K562 (cell line): ENCODE measurements around the gene NRM. TPM values are rescaled to one million over a fixed set of nuclear protein-coding genes. Genes with fewer than 3 reads are reported as not detected.

Source experiments
- BRF2 ChIP-seq: IDR thresholded peaks from 3 replicates; pipeline ENCODE4 v1.6.1; 2011; ENCODE audit warnings: borderline replicate concordance, mild to moderate bottlenecking; ENCODE audit not compliant: insufficient read length, insufficient read depth
- CEBPG ChIP-seq, 3 experiments: fragments of 200-800 bp in 1 of 3; sonication (Bioruptor generic) in 1 of 3; sonication (generic) in 1 of 3; formaldehyde crosslinking in 1 of 3; IDR thresholded peaks in 2 of 3; conservative IDR thresholded peaks in 1 of 3; 2 replicates each; pipeline versions ENCODE4 v1.6.1 to v1.8.0; 2016 to 2022; ENCODE audit warnings: missing compliant biosample characterization in 2 of 3, missing genetic modification characterization in 2 of 3, mild to moderate bottlenecking in 1 of 3, missing genetic modification reagents in 1 of 3
- GABPA ChIP-seq: fragments of 200-800 bp; sonication (Bioruptor generic); conservative IDR thresholded peaks from 2 replicates; pipeline ENCODE4 v1.6.1; 2016; ENCODE audit warnings: low read depth, missing genetic modification characterization, missing compliant biosample characterization
- GATAD2A ChIP-seq: fragments of 450-650 bp; IDR thresholded peaks from 2 replicates; pipeline ENCODE4 v1.6.1; 2017
- HMGXB4 ChIP-seq: sonication (generic); formaldehyde crosslinking; IDR thresholded peaks from 2 replicates; pipeline ENCODE4 v1.8.1; 2023; ENCODE audit warnings: mild to moderate bottlenecking, missing genetic modification reagents
- ILF3 ChIP-seq: fragments of 450-650 bp; IDR thresholded peaks from 2 replicates; pipeline ENCODE4 v1.6.1; 2018; ENCODE audit warnings: antibody characterized with exemption, mild to moderate bottlenecking, moderate library complexity, borderline replicate concordance
- JUNB ChIP-seq: fragments of 450-650 bp; formaldehyde crosslinking; conservative IDR thresholded peaks from 2 replicates; pipeline ENCODE4 v1.4.0; 2020; ENCODE audit warnings: mild to moderate bottlenecking
- MEF2D ChIP-seq: conservative IDR thresholded peaks from 2 replicates; pipeline ENCODE4 v1.6.1; 2016; ENCODE audit warnings: low read depth, missing genetic modification characterization, missing compliant biosample characterization
- NEUROD1 ChIP-seq: fragments of 150-350 bp; IDR thresholded peaks from 2 replicates; pipeline ENCODE4 v1.6.1; 2014; ENCODE audit warnings: borderline replicate concordance, low read length, low read depth; ENCODE audit not compliant: partially characterized antibody
- NFE2L1 ChIP-seq: fragments of 450-650 bp; IDR thresholded peaks from 2 replicates; pipeline ENCODE4 v1.6.1; 2016; ENCODE audit warnings: missing genetic modification characterization, low read depth, mild to moderate bottlenecking, missing compliant biosample characterization, moderate library complexity, borderline replicate concordance
- SAFB ChIP-seq: fragments of 200-400 bp; formaldehyde crosslinking; IDR thresholded peaks from 2 replicates; pipeline ENCODE4 v1.6.1; 2017; ENCODE audit warnings: low read depth, low read length, borderline replicate concordance
- SMARCA5 ChIP-seq: fragments of 450-650 bp; IDR thresholded peaks from 2 replicates; pipeline ENCODE4 v1.6.1; 2016
- SP2 ChIP-seq: IDR thresholded peaks from 2 replicates; pipeline ENCODE4 v1.6.1; 2011; ENCODE audit warnings: mild to moderate bottlenecking, low read depth, low read length, moderate library complexity; ENCODE audit not compliant: poor library complexity, severe bottlenecking; ENCODE audit errors: extremely low read depth
- TCF3 ChIP-seq: sonication (generic); formaldehyde crosslinking; IDR thresholded peaks from 2 replicates; pipeline ENCODE4 v1.4.0; 2020; ENCODE audit warnings: mild to moderate bottlenecking, missing genetic modification reagents
- ZBTB33 ChIP-seq: sonication (generic); formaldehyde crosslinking; IDR thresholded peaks from 2 replicates; pipeline ENCODE4 v1.8.1; 2023; ENCODE audit warnings: mild to moderate bottlenecking, missing genetic modification reagents
- ZNF347 ChIP-seq: fragments of 450-650 bp; formaldehyde crosslinking; IDR thresholded peaks from 2 replicates; pipeline ENCODE4 v1.4.0; 2020; ENCODE audit warnings: low read depth, mild to moderate bottlenecking, moderate library complexity
- ZNF436 ChIP-seq: fragments of 250-450, 450-650 bp; sonication (Bioruptor Pico); formaldehyde crosslinking; IDR thresholded peaks from 2 replicates; pipeline ENCODE4 v1.7.0; 2020; ENCODE audit warnings: mild to moderate bottlenecking
- ZNF764 ChIP-seq: fragments of 250-450 bp; sonication (Bioruptor Pico); IDR thresholded peaks from 2 replicates; pipeline ENCODE4 v1.4.0; 2020; ENCODE audit warnings: low read depth, mild to moderate bottlenecking, moderate library complexity
- polyA plus RNA-seq, 8 experiments: library from polyadenylated mRNA; depleted of rRNA in 4 of 8; stranded (reverse) in 5 of 8; unstranded in 3 of 8; fragments of >200 nt; fragmentation: Nextera tagmentation in 2 of 8; fragmentation: Illumina TruSeq in 1 of 8; extraction: Ambion mirVana in 2 of 8; extraction: Trizol in 1 of 8; gene quantifications; 2 replicates each; pipeline versions ENCODE4 v1.2.1 to v1.2.3, GENCODE V29; 2011 to 2014; ENCODE audit warnings: inconsistent platforms in 1 of 8, missing spikeins in 1 of 8
- total RNA-seq, 7 experiments: library from RNA; depleted of rRNA in 6 of 7; stranded (reverse); fragments of >200 nt in 6 of 7; fragmentation: Illumina TruSeq in 2 of 7; extraction: Trizol in 2 of 7; gene quantifications; 2 replicates each; pipeline versions ENCODE4 v1.2.1 to v1.2.3, GENCODE V29; 2011 to 2021; ENCODE audit warnings: low replicate concordance in 1 of 7

NRM gene
- total and polyA plus RNA-seq, 9 of the 15 experiments (the other 6 are each of a cell fraction or from before 2014, with no cell fraction given): 9.7 to 58.2 (median 18.1) TPM

- no peak for TF ChIP-seq BRF2
- 0 out of 2 replicates have a peak, but pooled peaks have one; percentile 30 for TF ChIP-seq JUNB (CRISPR knock-in tag)
- peak; percentile 100 for TF ChIP-seq SP2
- TF ChIP-seq SMARCA5: no peak
- peak; percentile 58; the same call in 1 of the 2 replicates for TF ChIP-seq GATAD2A
- TF ChIP-seq GABPA: peak; percentile 82
- peak; percentile 74; the same call in 1 of the 2 replicates for TF ChIP-seq ZNF436 (CRISPR knock-in tag)
- no peak for TF ChIP-seq ZNF347 (CRISPR knock-in tag)
- no peak for TF ChIP-seq ZNF764 (CRISPR knock-in tag)
- peak; percentile 73 for TF ChIP-seq TCF3 (CRISPR knock-in tag)
- peak; percentile 84 for TF ChIP-seq CEBPG (CRISPR knock-in tag; IDR thresholded peaks at IDR 0.05)
- peak in 1 of 2 experiments; percentile 55; a peak in 1 of 4 replicates for TF ChIP-seq CEBPG (tag; conservative IDR thresholded peaks at IDR 0.05 in 1 of 2, IDR thresholded peaks at IDR 0.05 in 1 of 2)
- TF ChIP-seq ZBTB33 (CRISPR knock-in tag): peak; percentile 80
- peak; percentile 44; the same call in 1 of the 2 replicates for TF ChIP-seq MEF2D (tag)
- no peak for TF ChIP-seq NFE2L1 (tag)
- peak; percentile 79; the same call in 1 of the 2 replicates for TF ChIP-seq HMGXB4
- no peak for TF ChIP-seq ILF3
- peak; percentile 93; the same call in 1 of the 2 replicates for TF ChIP-seq SAFB
- peak; percentile 83 for TF ChIP-seq NEUROD1
These were observed 26.5 kb upstream of the NRM start, which contains the start of gene MDC1 (continued) for GRCh38 chr6:30717129-30717844.
